NT2/D1 (cell line): ENCODE data around the gene SUN5.

Experiments
- SUZ12 ChIP-seq: IDR thresholded peaks from 2 replicates; pipeline ENCODE4 v1.6.1; 2011; ENCODE audit not compliant: insufficient read length, insufficient read depth; ENCODE audit errors: extremely low read depth
- YY1 ChIP-seq: IDR thresholded peaks from 2 replicates; pipeline ENCODE4 v1.6.1; 2011; ENCODE audit not compliant: insufficient read length, insufficient read depth
- ZNF274 ChIP-seq: IDR thresholded peaks from 2 replicates; pipeline ENCODE4 v1.6.1; 2011; ENCODE audit warnings: mild to moderate bottlenecking, low read depth, low read length

GRCh38 chr20:33042983-33043730 is 38.9 kb upstream of the SUN5 start:
- TF ChIP-seq SUZ12 (no peak), ZNF274 (no peak), YY1 (no peak)
